Mammary epithelial cell (primary cell): Measurements from ENCODE around the gene KIF21B.

ENCODE experiments used
- EZH2 ChIP-seq: IDR thresholded peaks from 2 replicates; pipeline ENCODE4 v1.6.1; 2012; ENCODE audit warnings: low read length, inconsistent platforms, borderline replicate concordance
- TF ChIP-seq, protein P1 (sequence below), 2 donors: IDR thresholded peaks in 1 of 2; conservative IDR thresholded peaks in 1 of 2; 2 replicates each; pipeline ENCODE4 v1.5.1; 2011 to 2012; ENCODE audit warnings: inconsistent platforms in 2 of 2, low read length in 2 of 2, mild to moderate bottlenecking in 2 of 2, control low read depth in 1 of 2, low read depth in 1 of 2; ENCODE audit not compliant: insufficient read depth in 1 of 2; ENCODE audit errors: extremely low read depth in 1 of 2

DNA sequence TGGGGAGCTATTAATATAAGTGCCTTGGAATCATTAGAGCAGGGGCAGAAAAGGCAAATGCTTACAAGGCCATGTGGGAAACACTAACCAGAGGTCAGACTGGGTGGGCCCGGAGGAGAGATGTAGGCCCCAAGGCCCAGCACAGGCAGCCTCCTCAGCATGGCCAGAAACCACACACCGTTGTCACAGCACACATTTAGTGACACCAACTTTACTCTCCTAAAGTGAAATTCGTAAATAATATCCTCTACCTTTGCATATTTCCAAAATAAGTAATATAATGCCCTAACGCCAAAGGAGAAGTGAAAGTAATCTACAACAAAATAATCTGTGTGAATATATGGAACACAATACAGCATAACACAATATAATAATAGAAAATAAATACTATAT lies 62.6 kb downstream of the KIF21B start:
- TF ChIP-seq, protein P1, sequence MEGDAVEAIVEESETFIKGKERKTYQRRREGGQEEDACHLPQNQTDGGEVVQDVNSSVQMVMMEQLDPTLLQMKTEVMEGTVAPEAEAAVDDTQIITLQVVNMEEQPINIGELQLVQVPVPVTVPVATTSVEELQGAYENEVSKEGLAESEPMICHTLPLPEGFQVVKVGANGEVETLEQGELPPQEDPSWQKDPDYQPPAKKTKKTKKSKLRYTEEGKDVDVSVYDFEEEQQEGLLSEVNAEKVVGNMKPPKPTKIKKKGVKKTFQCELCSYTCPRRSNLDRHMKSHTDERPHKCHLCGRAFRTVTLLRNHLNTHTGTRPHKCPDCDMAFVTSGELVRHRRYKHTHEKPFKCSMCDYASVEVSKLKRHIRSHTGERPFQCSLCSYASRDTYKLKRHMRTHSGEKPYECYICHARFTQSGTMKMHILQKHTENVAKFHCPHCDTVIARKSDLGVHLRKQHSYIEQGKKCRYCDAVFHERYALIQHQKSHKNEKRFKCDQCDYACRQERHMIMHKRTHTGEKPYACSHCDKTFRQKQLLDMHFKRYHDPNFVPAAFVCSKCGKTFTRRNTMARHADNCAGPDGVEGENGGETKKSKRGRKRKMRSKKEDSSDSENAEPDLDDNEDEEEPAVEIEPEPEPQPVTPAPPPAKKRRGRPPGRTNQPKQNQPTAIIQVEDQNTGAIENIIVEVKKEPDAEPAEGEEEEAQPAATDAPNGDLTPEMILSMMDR (conservative IDR thresholded peaks at IDR 0.05 in 1 of 2, IDR thresholded peaks at IDR 0.05 in 1 of 2; ENCODE audit: extremely low read depth in 1 of 2, insufficient read depth in 1 of 2, low read depth in 1 of 2, low read length in 2 of 2), result no peak
- no peak for TF ChIP-seq EZH2
